Loucy (cell line): ENCODE measurements around the gene FOXM1.

Source experiments
- CTCF ChIP-seq: fragments of 200-600 bp; sonication (generic); conservative IDR thresholded peaks from 2 replicates; pipeline ENCODE4 v1.5.1; 2014; ENCODE audit warnings: mild to moderate bottlenecking, antibody characterized with exemption, low read length
- EZH2phosphoT487 ChIP-seq: fragments of 200-600 bp; IDR thresholded peaks from 2 replicates; pipeline ENCODE4 v1.6.1; 2018; ENCODE audit warnings: antibody characterized with exemption, mild to moderate bottlenecking, moderate library complexity, borderline replicate concordance

GRCh38 chr12:2884810-2885209 is 7.8 kb upstream of the FOXM1 start:
- no peak for TF ChIP-seq CTCF
- TF ChIP-seq EZH2phosphoT487 = no peak
